Neural progenitor cell (in vitro differentiated cells): ENCODE results near the gene CNNM2. TPM values are rescaled to one million over a fixed set of nuclear protein-coding genes. Genes with fewer than 3 reads are reported as not detected.

ENCODE experiments used
- DNase-seq: peaks from one replicate; pipeline ENCODE4 v3.0.0-alpha.2; 2016; ENCODE audit warnings: low spot score
- H2AFZ ChIP-seq: fragments of 200-600 bp; sonication (generic); replicated peaks from 2 replicates; pipeline ENCODE4 v1.6.1; 2016; ENCODE audit warnings: antibody characterized with exemption
- H3F3A ChIP-seq: fragments of 200-600 bp; sonication (generic); 2 replicates; pipeline ENCODE4 v1.6.1; 2016; ENCODE audit warnings: antibody characterized with exemption, low read depth
- H3K27ac ChIP-seq: fragments of 200-600 bp; sonication (generic); 2 replicates; pipeline ENCODE4 v1.5.1; 2016; ENCODE audit warnings: mild to moderate bottlenecking
- H3K27me3 ChIP-seq: fragments of 200-600 bp; sonication (generic); 2 replicates; pipeline ENCODE4 v1.6.1; 2016; ENCODE audit warnings: mild to moderate bottlenecking, moderate library complexity
- H3K36me3 ChIP-seq: fragments of 200-600 bp; sonication (generic); 2 replicates; pipeline ENCODE4 v1.5.1; 2016
- H3K4me1 ChIP-seq: fragments of 200-600 bp; sonication (generic); 2 replicates; pipeline ENCODE4 v1.6.1; 2016; ENCODE audit warnings: mixed run types
- H3K4me2 ChIP-seq: fragments of 200-600 bp; sonication (generic); 2 replicates; pipeline ENCODE4 v1.6.1; 2016
- H3K4me3 ChIP-seq: fragments of 200-600 bp; sonication (generic); 2 replicates; pipeline ENCODE4 v1.5.1; 2016
- H3K79me2 ChIP-seq: fragments of 200-600 bp; sonication (generic); 2 replicates; pipeline ENCODE4 v1.6.1; 2016; ENCODE audit warnings: low read depth
- H3K9ac ChIP-seq: fragments of 200-600 bp; sonication (generic); 2 replicates; pipeline ENCODE4 v1.6.1; 2016
- H3K9me3 ChIP-seq: fragments of 200-600 bp; sonication (generic); 2 replicates; pipeline ENCODE4 v1.5.1; 2016; ENCODE audit warnings: low read depth
- H4K20me1 ChIP-seq: fragments of 200-600 bp; sonication (generic); 2 replicates; pipeline ENCODE4 v1.6.1; 2016; ENCODE audit warnings: low read depth
- H3K27ac Mint-ChIP-seq: 3 replicates; pipeline ENCODE4 v1.8.0; 2021; ENCODE audit warnings: mixed read lengths
- H3K27me3 Mint-ChIP-seq: 2 replicates; pipeline ENCODE4 v1.8.0; 2022; ENCODE audit warnings: low read depth, mild to moderate bottlenecking, inconsistent platforms, moderate library complexity, mixed read lengths; ENCODE audit not compliant: insufficient read depth
- H3K36me3 Mint-ChIP-seq: 3 replicates; pipeline ENCODE4 v1.8.0; 2021; ENCODE audit warnings: mixed read lengths
- H3K4me1 Mint-ChIP-seq: 3 replicates; pipeline ENCODE4 v1.8.0; 2021; ENCODE audit warnings: mixed read lengths
- H3K4me3 Mint-ChIP-seq: 3 replicates; pipeline ENCODE4 v1.8.0; 2021; ENCODE audit warnings: mild to moderate bottlenecking, moderate library complexity, mixed read lengths
- H3K9me3 Mint-ChIP-seq: 3 replicates; pipeline ENCODE4 v1.8.0; 2020; ENCODE audit warnings: mixed read lengths
- CTCF ChIP-seq: fragments of 200-600 bp; sonication (generic); IDR thresholded peaks from 2 replicates; pipeline ENCODE4 v1.5.1; 2017; ENCODE audit warnings: antibody characterized with exemption, mild to moderate bottlenecking
- EZH2 ChIP-seq: fragments of 200-600 bp; sonication (generic); IDR thresholded peaks from 2 replicates; pipeline ENCODE4 v1.6.1; 2017; ENCODE audit warnings: antibody characterized with exemption, mild to moderate bottlenecking, moderate library complexity
- EZH2phosphoT487 ChIP-seq: fragments of 200-600 bp; sonication (generic); IDR thresholded peaks from 2 replicates; pipeline ENCODE4 v1.6.1; 2017; ENCODE audit warnings: antibody characterized with exemption
- total RNA-seq: library from RNA; depleted of rRNA; stranded (reverse); fragments of >200 nt; gene quantifications from 2 replicates; pipeline ENCODE4 v1.2.3, GENCODE V29; 2015; ENCODE audit warnings: low replicate concordance

Gene CNNM2
- total RNA-seq, 1 donor from 2014 or later, result 11.4 TPM

DNA sequence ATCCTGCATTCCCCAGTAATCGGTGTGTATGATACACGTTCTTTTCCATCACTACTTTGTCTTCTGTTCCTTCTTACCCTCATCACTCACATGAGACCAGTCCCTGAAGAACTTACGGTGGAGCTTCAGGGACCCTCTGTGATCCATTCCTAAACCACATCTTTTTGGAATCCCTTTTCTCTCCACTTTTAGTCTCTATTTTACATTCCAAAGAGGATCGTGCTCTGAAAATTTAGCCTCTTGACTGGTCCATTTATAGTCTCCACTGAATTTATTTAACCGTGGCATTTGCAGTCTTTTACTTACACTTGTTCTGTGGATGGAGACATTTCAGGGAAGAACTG, 165.9 kb downstream of the CNNM2 start:
- Histone ChIP-seq H3F3A (no peaks in the 10 kb centered on the region), H3K9ac (no peak overlapping the region), H2AFZ (no peak overlapping the region), H3K9me3 (no peaks in the 10 kb centered on the region), H4K20me1 (no peaks in the 10 kb centered on the region), H3K4me2 (no peak overlapping the region), H3K27me3 (no peaks in the 10 kb centered on the region), H3K36me3 (peaks cover 5% of the 10 kb centered on the region), H3K27ac (peak overlapping the region; percentile 22), H3K4me3 (no peak overlapping the region), H3K4me1 (no peaks in the 10 kb centered on the region), H3K79me2 (no peaks in the 10 kb centered on the region)
- Mint-ChIP-seq H3K27ac (no peak overlapping the region), H3K4me3 (no peak overlapping the region), H3K9me3 (no peaks in the 10 kb centered on the region), H3K36me3 (peaks cover 32% of the 10 kb centered on the region), H3K4me1 (no peaks in the 10 kb centered on the region), H3K27me3 (no peaks in the 10 kb centered on the region)
- no peak for DNase-seq
- TF ChIP-seq EZH2 (no peak), CTCF (no peak), EZH2phosphoT487 (no peak)

DNA sequence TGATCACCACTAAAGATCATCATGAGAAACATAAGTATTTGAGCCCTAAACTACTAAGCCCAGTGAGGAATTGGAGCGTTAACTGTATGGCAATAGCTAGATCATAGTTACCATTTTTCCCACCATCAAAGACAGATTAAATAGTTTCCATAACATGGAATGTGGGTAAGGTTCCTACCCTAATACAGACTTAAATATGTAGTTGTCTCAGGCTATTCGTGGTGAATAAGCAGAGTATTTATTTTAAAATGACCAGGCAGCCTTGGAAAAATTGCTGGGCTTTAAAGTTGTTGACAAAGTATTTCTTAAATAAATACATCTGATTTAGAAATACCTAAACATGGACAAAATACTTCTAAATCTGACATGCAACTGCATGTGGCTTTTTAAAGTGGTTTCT, 168.2 kb downstream of the CNNM2 start:
- TF ChIP-seq CTCF, result no peak
- no peak for TF ChIP-seq EZH2phosphoT487
- no peak for TF ChIP-seq EZH2
- H3K4me3 Mint-ChIP-seq, result no peak overlapping the region
- H3K79me2 ChIP-seq, result no peaks in the 10 kb centered on the region
- peaks cover 2% of the 10 kb centered on the region for H3K27me3 Mint-ChIP-seq
- no peaks in the 10 kb centered on the region for H3K9me3 ChIP-seq
- H4K20me1 ChIP-seq, result no peaks in the 10 kb centered on the region
- no peak overlapping the region for H3K9ac ChIP-seq
- H3K4me3 ChIP-seq, result no peak overlapping the region
- no peaks in the 10 kb centered on the region for H3K27me3 ChIP-seq
- H2AFZ ChIP-seq, result no peak overlapping the region
- no peak overlapping the region for H3K4me2 ChIP-seq
- H3K4me1 Mint-ChIP-seq, result no peaks in the 10 kb centered on the region
- H3K36me3 ChIP-seq, result peaks cover 5% of the 10 kb centered on the region
- H3K9me3 Mint-ChIP-seq, result no peaks in the 10 kb centered on the region
- no peaks in the 10 kb centered on the region for H3F3A ChIP-seq
- H3K27ac ChIP-seq, result no peak overlapping the region
- H3K4me1 ChIP-seq, result no peaks in the 10 kb centered on the region
- DNase-seq, result no peak
- no peak overlapping the region for H3K27ac Mint-ChIP-seq
- peaks cover 47% of the 10 kb centered on the region for H3K36me3 Mint-ChIP-seq

GRCh38 chr10:103086799-103087198, 168.7 kb downstream of the CNNM2 start:
- Histone ChIP-seq H3K27ac (no peak overlapping the region), H3F3A (no peaks in the 10 kb centered on the region), H3K9me3 (no peaks in the 10 kb centered on the region), H2AFZ (no peak overlapping the region), H3K4me3 (no peak overlapping the region), H3K27me3 (no peaks in the 10 kb centered on the region), H3K4me2 (no peak overlapping the region), H3K79me2 (no peaks in the 10 kb centered on the region), H4K20me1 (no peaks in the 10 kb centered on the region), H3K36me3 (peaks cover 5% of the 10 kb centered on the region), H3K4me1 (no peaks in the 10 kb centered on the region), H3K9ac (no peak overlapping the region)
- Mint-ChIP-seq H3K9me3 (no peaks in the 10 kb centered on the region), H3K4me1 (no peaks in the 10 kb centered on the region), H3K27me3 (peaks cover 2% of the 10 kb centered on the region), H3K4me3 (no peak overlapping the region), H3K36me3 (peaks cover 49% of the 10 kb centered on the region), H3K27ac (no peak overlapping the region)
- DNase-seq, result no peak
- TF ChIP-seq EZH2phosphoT487 (no peak), CTCF (peak; percentile 8), EZH2 (no peak)

- Histone ChIP-seq H3K4me1 (no peaks in the 10 kb centered on the region), H3K79me2 (no peaks in the 10 kb centered on the region), H3K27ac (no peak overlapping the region), H4K20me1 (no peaks in the 10 kb centered on the region), H3K9ac (no peak overlapping the region), H3K4me2 (no peak overlapping the region), H2AFZ (no peak overlapping the region), H3K4me3 (no peak overlapping the region), H3K27me3 (no peaks in the 10 kb centered on the region), H3K9me3 (no peaks in the 10 kb centered on the region), H3F3A (no peaks in the 10 kb centered on the region), H3K36me3 (peaks cover 12% of the 10 kb centered on the region)
- Mint-ChIP-seq H3K27me3 (peaks cover 2% of the 10 kb centered on the region), H3K27ac (no peak overlapping the region), H3K4me3 (no peak overlapping the region), H3K4me1 (no peaks in the 10 kb centered on the region), H3K36me3 (peaks cover 56% of the 10 kb centered on the region), H3K9me3 (no peaks in the 10 kb centered on the region)
- TF ChIP-seq CTCF (no peak), EZH2 (no peak)
- DNase-seq, result no peak
Measured at GRCh38 chr10:103089493-103089892, 171.4 kb downstream of the CNNM2 start.
